ENCODE measurements around the gene ACAA2.
A peak's percentile ranks its signal among the peaks of the same experiment; 100 is the strongest.
"Not testable (repeated sequence)": the region's sequence is repeated elsewhere in the genome, so short reads cannot be mapped to it uniquely, and the experiment has no call there.

The ACAA2 gene

DNA sequence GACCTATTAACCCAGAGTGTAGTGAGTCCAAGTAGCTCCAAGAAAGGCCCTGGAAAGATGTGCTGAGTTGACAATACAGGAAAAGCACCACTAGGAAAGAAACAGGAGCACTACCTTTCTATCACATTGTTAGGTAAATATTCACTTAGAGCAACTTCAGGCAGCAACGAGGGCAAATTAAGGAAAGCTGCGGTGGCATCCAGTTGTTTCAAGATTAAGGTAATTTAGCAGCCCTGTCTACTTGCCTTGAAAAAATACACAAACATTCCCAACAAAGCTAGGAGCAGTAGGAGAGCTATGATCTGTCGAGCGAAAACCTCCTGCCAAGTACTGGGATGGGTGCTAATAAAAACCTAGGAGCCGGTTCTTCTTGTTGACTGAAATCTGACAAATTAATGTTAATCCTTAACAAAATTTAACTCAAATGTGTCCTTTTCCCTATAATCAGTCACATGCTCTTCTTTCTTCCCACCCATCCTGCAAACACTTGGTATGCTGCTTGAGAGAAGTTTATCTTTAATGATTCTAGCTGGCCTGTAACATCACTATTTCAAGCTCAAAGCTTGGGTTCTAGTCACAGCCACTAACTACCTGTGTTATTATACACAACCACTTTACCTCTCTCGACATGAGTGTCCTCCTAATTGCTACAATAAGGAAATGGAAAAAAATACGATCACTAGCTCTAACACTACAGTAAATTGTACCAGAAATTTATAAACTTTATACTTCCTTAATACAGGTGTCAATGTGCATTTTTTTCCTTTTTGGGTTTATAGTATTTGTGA is 2.0 kb downstream of the ACAA2 start:
- no peak for DNase-seq (ENCODE audit: low spot score)

DNA sequence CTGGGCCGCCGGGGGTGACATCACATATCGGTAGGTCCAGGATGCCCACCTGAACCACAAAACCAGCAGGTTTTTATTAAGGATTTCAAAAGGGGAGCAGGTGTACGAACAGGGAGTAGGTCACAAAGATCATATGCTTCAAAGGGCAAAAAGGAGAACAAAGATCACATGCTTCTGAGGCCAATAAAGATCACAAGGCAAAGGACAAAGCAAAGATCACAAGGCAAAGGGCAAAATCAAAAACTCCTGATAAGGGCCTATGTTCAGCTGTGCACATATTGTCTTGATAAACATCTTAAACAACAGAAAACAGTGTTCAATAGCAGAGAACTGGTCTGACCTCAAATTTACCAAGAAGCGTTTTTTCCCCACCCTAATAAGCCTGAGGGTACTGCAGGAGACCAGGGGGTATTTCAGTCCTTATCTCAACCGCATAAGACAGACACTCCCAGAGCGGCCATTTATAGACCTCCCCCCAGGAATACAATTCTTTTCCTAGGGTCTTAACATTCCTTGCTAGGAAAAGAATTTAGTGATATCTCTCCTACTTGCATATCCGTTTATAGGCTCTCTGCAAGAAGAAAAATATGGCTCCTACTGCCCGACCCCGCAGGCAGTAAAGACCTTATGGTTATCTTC is 4.7 kb downstream of the ACAA2 start:
- not testable (repeated sequence) for DNase-seq (ENCODE audit: low spot score)

DNA sequence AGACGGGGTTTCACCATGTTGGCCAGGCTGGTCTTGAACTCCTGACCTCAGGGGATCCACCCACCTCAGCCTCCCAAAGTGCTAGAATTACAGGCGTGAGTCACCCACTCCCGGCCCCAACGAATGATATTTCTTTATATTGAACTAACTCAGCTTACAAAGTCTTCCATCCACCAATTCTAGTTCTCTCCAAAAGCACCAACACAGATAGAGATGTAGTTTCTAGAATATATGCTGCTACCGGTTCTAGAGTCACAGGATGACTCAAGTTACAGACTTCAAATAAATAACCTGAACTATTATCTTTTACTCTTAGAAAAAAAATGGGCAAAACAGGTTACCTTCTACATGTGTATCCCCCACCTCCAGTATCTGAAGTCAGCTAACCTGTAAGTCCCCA is 9.2 kb downstream of the ACAA2 start:
- DNase-seq (ENCODE audit: low spot score) = no peak

DNA sequence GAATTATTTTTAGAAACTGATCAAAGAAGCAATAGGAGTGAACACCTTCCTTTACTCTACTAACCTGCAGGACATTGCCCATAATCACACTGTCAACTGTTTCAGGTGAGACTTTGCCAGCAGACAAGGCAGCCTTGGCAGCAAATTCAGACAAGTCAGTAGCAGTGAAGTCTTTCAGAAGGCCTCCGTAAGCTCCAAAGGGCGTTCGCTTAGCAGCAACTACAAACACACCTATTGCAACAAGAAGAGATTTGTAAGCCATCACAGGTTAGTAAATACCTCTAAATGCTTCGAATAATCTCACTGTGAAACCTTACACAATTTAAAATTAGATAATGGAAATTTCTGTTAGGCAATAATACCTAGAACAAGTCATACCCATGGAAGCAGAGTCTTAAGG is 10.7 kb downstream of the ACAA2 start:
- DNase-seq (ENCODE audit: low spot score) = no peak

DNA sequence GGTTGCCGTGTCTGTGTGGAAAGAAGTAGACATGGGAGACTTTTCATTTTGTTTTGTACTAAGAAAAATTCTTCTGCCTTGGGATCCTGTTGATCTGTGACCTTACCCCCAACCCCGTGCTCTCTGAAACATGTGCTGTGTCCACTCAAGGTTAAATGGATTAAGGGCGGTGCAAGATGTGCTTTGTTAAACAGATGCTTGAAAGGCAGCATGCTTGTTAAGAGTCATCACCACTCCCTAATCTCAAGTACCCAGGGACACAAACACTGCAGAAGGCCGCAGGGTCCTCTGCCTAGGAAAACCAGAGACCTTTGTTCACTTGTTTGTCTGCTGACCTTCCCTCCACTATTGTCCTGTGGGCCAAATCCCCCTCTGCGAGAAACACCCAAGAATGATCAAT is 12.8 kb downstream of the ACAA2 start:
- not testable (repeated sequence) for DNase-seq (ENCODE audit: low spot score)

DNA sequence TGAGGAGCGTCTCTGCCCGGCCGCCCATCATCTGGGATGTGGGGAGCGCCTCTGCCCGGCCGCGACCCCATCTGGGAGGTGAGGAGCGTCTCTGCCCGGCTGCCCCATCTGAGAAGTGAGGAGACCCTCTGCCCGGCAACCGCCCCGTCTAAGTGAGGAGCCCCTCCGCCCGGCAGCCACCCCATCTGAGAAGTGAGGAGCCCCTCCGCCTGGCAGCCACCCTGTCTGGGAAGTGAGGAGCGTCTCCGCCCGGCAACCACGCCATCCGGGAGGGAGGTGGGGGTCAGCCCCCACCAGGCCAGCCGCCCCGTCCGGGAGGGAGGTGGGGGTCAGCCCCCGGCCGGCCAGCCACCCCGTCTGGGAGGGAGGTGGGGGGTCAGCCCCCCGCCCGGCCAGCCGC is 13.5 kb downstream of the ACAA2 start:
- not testable (repeated sequence) for DNase-seq (ENCODE audit: low spot score)

DNA sequence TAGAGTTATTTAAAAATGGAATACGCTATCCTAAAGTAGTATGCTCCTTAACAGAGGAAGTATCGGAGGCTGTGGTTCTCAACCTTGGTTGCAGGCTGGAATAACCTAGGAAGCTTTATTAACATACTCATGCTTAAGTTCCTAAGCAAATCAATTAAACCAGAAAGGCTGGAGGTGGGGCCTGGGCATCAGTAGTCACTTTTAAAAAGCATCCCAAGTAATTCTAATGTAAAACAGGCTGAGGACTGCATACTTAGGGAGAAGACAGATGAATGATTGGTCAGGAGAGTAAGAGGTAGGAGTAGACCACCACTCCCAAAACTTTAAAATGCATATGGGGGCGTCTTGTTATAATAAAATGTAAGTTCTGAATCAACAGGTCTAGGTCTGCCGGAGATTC is 15.3 kb downstream of the ACAA2 start:
- no peak for DNase-seq (ENCODE audit: low spot score)

DNA sequence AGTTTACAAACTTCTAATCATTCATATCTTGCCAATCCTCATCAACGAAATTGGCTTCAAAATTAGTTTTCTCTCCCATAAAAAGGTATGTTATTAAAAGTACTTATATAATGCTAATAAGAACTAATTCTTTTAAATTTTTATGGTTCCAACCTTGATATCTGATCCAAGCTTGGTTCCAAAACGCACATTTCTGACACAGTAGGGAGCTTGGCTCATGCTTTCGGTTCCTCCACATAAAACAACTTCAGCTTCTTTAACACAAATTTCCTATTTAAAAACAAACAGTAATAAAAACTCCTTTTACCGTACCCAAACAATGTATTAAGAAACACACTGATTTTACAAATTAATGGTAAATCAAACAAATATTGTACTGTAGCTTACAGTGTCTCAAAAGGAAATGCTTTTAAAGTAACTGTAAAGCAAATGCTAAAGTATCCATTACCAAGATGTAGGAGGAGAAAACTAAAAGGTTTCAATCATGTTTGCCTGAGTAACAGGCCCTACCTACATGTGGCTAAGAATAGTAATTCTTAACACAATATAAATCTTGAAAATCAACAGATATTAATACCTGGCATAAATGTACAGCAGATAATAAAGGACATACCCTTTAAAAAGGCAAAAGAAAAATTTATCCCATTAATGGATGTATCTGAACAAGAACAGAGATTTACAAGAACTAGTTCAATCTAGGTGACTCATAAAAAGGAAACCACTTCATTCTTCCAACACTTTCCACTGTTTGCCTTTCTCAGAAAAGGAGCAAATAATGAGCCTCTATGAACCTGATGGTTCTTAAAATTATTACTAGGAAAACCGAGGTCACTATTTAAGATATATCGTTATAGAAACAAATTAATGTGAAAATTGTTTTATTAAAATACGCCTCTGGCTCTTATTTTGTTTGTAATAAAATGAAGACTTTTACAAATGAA is 17.5 kb downstream of the ACAA2 start:
- DNase-seq (ENCODE audit: low spot score) = no peak

DNA sequence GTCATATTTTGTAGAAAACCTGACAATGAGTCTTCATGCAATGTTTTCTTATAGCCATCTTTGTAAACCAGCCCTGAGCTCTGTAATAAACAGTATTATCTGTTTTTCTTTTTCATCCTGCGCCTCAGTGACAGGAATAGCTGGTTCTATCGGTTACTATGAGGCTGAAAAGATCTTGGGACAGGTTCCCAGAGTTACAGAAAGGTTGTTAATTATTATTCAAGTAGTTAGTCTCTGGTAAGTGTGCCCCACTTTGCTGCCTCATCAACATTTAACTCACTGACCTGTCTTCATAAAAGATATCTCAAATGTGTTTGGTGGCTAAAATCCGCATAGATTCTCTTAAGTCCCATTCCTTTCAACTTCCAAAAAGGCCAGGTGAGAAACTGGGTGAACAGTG is 18.6 kb downstream of the ACAA2 start:
- DNase-seq (ENCODE audit: low spot score) = no peak

DNA sequence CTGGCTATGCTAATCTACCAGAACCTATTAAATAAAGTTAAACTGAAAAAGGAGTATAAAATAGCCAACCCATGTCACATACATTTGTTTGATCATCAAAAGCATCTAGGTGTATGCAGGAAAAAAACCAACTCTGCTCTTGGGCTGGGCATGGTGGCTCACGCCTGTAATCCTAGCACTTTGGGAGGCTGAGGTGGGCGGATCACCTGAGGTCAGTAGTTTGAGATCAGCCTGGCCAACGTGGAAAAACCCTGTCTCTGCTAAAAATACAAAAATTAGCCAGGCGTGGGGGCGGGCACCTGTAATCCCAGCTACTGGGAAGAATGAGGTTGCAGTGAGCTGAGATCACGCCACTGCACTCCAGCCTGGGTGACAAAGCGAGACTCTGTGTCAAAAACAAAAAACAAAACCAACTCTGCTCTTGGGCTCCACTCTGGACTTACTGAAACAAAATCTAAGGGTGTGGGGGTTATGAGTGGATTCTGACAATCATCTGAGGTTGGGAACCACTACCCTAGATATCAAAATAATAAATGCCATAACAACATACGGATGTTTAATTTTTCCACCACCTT is 23.7 kb downstream of the ACAA2 start:
- not testable (repeated sequence) for DNase-seq (ENCODE audit: low spot score)

DNA sequence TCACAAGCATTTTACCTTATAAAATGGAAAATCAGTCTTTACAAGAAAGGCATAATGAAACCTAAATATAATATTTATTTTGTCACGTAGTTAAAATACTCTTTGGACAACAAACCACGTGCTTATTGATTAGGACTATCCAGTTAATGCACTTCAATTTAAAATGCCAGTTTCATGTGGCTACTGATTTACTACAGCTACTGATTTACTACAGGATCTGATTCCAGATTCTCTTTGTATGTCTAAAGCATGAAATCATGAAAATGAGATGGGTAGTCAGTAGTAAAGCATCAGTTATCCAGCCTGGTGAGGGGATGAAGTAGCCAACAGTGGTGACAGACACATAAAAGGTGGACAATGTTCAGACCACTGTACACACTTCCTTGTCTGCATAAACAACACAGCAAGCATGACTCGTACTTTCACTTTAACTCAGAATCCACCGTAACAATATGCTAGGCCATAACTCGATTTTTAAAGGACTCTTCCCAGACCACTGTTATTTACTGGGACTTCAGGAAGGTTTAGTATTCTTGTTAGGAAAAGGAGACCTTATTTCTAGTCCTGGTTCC is 24.9 kb downstream of the ACAA2 start:
- DNase-seq (ENCODE audit: low spot score) = peak; percentile 50

DNA sequence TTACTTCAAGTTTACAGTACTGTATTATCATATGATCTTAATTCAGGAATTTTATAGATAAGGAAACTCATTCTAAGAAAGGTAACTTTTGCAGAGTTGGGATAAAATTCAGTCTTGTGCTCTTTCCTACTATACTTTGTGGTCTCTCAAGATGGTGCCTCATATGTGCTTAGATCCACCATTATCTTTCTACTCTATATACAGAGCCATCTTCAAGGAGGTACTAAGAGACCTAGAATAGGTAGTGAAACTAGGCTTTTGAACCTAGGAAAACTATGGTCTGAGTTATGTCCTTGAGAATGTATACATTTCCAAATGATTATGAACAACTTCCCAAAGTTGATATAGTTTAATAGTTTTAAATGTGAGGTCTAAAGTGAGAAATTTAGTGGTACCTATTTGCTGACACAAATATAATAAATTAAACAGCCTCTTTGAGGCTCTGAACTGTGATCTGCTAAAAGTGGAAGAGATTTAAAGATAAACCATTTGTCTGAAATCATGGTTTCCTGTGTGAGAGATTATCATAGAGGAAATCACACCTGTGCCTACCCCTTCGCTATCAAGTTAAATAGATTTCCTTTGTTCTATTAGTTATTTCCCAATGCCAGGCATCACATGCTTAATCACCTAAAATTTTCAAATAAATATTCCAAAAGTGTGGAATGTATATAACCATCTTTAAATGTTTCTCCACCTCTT is 27.2 kb downstream of the ACAA2 start:
- DNase-seq (ENCODE audit: low spot score) = no peak

DNA sequence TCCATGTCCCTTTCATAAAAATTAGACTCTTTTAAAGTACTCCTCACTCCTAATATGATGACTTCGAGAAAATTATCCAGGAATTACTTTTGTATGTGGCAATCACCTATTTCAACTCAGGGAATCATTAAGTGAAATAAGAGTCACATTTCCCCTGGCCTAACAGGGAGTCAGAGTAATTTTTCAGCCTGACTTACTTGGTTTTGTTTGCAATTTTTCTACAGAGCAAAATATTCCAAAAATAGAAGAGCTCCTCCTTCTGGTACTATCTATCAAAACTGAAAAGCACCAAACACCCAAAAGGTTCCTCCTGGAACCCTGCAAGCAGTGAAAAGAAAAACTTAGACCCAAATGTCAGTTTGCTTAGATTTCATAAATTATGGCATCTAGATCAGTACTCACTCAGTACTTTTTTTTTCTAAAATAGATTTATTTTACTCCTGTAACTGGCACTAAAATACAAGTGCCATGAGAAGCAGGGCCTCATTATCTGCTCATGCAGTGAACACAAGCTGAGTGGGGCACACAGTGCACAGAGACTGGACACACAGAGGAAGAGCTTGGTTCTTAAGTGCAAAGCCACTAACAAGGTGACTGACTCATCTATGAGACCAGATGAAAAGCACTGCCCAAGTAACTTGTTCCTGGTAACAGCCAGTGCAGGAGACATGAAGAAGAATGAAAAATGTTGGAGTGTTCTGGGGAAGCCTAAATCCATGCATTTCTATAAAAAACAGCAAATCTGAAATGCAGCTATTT is 28.7 kb downstream of the ACAA2 start:
- no peak for DNase-seq (ENCODE audit: low spot score)

DNA sequence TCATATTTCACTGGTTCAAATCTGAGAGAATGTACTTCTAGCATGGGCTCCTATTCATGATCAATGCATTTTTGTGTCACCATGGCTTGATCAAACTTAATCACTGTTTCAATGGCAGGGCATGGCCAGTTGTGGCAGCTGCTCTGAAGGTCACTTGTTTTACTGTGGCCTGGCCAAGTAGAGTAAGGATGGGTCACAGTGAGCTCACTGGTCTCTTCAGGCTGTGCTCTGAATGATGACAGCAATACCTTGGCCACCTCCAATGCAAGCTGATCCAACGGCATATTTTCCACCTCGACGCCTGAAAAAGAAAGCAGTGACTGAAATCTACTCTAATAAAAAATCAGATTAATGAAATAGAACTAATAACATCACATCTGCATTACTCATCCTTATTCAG is 29.7 kb downstream of the ACAA2 start:
- not testable (repeated sequence) for DNase-seq (ENCODE audit: low spot score)

DNA sequence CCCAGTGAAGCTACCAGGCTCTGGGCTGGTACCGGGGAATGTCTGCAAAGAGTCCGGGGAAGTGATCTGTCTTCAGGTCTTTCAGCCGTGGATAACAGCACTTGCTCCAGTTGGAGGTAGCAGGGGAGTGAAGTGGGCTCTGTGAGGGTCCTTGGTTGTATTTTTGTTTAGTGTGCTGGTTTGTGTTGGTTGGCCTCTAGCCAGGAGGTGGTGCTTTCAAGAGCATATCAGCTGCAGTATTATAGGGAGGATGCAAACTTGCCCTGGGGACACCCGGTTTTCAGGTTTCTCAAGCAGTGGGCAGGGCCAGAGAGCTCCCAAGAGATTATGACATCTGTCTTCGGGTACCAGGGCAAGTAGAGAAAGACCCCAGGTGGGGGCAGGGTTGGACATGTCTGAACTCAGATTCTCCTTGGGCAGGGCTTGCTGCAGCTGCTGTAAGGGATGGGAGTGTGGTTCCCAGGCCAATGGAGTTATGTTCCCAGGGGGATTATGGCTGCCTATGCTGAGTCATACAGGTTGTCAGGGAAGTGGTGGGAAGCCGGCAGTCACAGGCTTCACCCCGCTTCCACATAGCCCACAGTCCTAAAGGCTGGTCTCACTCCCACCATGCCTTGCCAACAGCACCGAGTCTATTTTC is 34.4 kb downstream of the ACAA2 start:
- no peak for DNase-seq (ENCODE audit: low spot score)

DNA sequence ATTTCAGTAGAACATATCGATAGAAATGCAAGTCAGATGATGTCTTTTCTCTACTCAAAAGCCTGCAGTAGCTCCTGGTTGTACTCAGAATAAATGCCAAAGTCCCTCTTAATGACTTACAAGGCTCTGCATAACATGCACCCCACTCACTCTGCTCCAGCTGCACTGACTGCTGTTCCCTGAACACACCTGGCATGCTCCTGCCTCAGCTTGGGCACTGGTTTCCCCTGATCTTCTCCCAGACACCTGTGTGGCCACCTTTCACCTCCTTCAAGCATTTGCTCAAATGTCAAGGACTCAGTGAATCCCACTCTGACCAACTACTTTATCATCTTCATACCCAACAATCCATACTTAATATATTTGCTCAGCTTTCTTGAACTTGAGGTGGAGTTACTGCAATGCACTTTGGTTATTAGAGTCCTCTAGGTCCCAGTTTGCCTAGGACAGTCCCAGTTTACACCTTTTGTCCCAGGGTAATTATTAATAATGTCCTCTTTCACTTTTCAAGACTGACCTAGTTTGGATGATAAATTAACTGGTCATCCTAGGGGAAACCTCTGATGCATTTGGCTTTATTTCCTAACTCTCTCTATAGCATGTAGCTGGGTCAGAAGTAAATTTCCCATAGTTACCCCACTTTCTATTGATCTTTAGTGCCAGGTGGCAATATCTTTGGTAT is 44.1 kb downstream of the ACAA2 start:
- DNase-seq (ENCODE audit: low spot score) = no peak

DNA sequence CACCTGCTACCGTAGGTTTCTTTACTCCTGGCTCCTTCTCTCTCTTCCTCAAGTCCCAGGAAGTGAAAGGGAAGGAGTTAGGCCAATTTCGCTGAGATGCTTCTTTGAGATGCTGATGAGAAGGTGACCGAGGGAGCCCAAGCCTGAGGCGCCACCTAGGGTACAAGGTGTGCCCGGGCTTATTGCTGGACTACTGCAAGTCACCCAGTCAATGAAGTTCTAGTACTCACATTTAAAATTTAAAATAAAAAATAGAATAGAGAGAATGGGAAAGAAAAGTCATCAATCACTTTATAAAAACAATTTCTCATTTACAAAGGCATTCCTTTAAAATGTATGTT is 45.3 kb downstream of the ACAA2 start:
- no peak for DNase-seq (ENCODE audit: low spot score)

DNA sequence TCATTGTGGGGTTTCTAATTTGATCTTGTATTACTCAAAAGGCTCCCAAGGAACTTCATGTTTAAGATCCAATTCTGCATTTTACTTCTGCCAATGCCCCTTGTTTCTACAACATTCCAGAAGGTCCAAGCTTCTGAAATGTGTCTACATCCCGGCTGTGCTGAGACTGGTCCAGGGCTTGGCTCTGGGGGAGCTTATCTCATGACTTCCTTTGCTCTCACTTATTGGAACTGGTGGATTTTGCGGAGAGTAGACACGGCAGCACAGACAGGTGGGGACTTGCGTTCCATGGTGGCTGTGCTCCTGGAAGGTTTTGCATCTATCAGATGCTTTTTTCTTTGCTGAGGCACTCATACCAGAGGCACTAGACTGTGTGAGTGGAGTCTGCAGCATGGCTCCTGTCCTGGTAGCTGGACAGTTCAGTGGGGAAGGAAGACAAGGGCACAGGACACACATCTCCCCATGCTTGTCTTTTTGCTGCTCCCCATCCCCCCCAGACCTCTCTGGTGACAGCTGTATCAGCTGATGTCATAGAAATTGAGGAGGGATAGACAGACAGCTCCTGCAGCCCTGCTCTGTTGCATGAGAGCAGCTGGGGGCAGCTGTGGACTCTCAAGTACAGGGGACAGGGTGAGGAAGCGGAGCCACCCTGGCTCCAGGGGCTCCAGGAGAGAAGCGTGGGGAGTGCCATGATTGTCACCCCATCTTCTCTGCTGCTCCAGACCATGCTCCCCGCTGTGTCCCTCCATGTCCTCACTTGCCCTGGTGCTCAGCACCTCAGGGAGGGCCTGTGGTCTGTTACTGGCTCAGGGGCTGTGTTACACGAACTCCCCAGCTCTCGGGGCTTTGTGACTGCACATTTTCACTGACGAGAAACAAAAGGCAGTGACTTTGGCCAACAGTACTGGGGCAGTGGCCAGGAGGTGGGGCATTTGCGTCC is 46.0 kb downstream of the ACAA2 start:
- DNase-seq (ENCODE audit: low spot score) = no peak

Measured in activated CD4-positive, alpha-beta T cell treated with anti-CD3 and anti-CD28 coated beads, Interleukin-2, Interleukin-4, amounts not matched to agents 100 ng/mL and 50 ng/mL, durations not matched to agents 16 hours and 8 hours (primary cell).